GM12874 (cell line): ENCODE measurements around the gene BCAR3.

Source experiments
- CTCF ChIP-seq: IDR thresholded peaks from 2 replicates; pipeline ENCODE4 v1.5.1; 2011; ENCODE audit warnings: low read depth, mild to moderate bottlenecking, control low read depth, low read length, moderate library complexity; ENCODE audit not compliant: insufficient read depth

BCAR3 gene

GRCh38 chr1:93571623-93572310, 109.9 kb downstream of the BCAR3 start:
- TF ChIP-seq CTCF, result no peak

- no peak for TF ChIP-seq CTCF
Observed at GRCh38 chr1:93569489-93569888, 112.1 kb downstream of the BCAR3 start.

- TF ChIP-seq CTCF, result no peak
Observed at GRCh38 chr1:93567255-93567918, 114.2 kb downstream of the BCAR3 start.

GRCh38 chr1:93566227-93566626, 115.4 kb downstream of the BCAR3 start:
- no peak for TF ChIP-seq CTCF

GRCh38 chr1:93565496-93566206, 116.0 kb downstream of the BCAR3 start:
- TF ChIP-seq CTCF, result no peak

GRCh38 chr1:93559695-93560094, 121.9 kb downstream of the BCAR3 start:
- no peak for TF ChIP-seq CTCF

GRCh38 chr1:93559045-93559444, 122.6 kb downstream of the BCAR3 start:
- TF ChIP-seq CTCF, result no peak
